ENCODE measurements around the gene MAGI1. TPM values are rescaled to one million over a fixed set of nuclear protein-coding genes. Genes with fewer than 3 reads are reported as not detected.

The MAGI1 gene
- polyA plus RNA-seq, 2 donors: 6.0 to 10.6 TPM

DNA sequence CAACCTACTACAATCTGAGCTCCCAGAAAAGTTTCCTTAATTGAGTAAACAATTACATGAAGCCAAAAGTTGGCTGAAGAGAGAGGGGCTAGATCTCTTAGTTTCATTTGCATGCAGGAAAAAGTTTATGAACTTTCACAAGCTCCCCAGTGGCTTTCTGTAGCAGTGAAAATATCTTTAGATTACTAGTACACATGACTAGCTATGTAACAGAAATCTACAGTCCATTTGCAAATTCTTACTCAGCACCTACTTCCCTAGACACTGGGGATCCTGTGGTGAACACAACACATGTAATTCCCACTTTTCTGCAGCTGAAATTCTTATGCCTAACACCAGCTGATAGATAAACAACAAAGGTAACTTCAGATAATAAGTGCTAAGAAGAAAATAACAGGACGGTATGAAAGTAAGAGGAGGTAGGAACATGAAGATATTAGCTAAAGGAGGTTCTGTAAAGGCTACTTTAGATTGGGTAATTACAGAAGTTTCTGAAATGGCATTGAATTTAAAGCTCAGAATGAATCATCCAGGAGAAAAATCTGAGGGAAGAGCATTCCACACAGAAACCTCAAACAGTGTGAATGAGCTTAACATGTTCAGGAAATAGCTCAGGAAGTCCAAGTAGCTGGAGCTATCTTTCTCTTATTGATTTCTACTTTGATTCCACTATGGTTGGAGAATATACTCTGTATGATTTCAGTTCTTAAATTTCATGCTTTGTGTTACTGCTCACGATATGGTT lies 204.8 kb downstream of the MAGI1 start:
- 54 to 71% methylated on average over 2 of the region's 2 CpGs for WGBS, 2 donors
- Histone ChIP-seq H3K9me3 (ENCODE audit: control insufficient read depth in 2 of 2, insufficient read depth in 1 of 2, low read depth in 1 of 2, low read length in 1 of 2) (no peaks in the 10 kb centered on the region), H3K4me1 (ENCODE audit: control insufficient read depth in 2 of 2, insufficient read depth in 2 of 2, low read length in 1 of 2) (peaks cover 0 to 3% of the 10 kb centered on the region in 2 donors), H3K27me3 (ENCODE audit: control insufficient read depth in 1 of 2, insufficient read depth in 2 of 2, low read length in 2 of 2) (no peaks in the 10 kb centered on the region), H3K36me3 (ENCODE audit: control insufficient read depth in 2 of 2, insufficient read depth in 2 of 2, low read length in 1 of 2) (no peaks in the 10 kb centered on the region), H3K4me3 (ENCODE audit: low read depth in 1 of 2, low read length in 2 of 2) (no peak overlapping the region), H3K27ac (ENCODE audit: low read depth in 2 of 2, low read length in 1 of 2) (no peak overlapping the region)

DNA sequence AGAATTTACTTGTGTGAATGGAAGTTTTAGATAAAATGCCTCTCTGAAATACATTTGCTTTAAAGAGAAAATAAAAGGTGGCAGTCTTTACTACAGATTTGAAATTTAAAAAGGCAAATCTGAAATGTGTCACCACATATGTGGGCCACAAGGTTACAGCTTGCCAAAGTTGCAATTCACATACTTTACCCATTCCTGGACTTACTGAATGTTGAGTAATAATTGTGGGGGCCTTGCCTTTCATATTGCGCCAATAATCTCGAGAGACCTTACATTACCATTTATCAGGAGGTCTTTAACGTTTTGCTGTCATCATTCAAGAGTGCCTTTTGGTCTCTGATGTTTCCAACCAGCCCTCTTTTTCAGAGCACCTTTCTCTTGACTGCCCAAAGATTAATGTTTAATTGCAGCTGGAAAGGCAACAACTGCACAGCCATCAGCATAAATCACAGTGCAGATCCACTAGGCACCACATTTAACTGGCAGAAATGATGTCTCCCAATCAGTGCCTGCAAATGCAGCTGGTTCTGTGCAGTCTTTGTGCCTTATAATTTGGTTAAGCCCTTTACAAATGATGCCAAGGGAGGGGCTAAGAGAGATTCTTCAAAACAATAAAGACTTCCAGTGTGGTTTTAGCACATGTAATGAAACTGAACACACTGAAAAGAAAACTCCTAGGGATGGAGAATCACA lies 206.8 kb downstream of the MAGI1 start:
- Histone ChIP-seq H3K27ac (ENCODE audit: low read depth in 2 of 2, low read length in 1 of 2) (no peak overlapping the region), H3K4me3 (ENCODE audit: low read depth in 1 of 2, low read length in 2 of 2) (no peak overlapping the region), H3K27me3 (ENCODE audit: control insufficient read depth in 1 of 2, insufficient read depth in 2 of 2, low read length in 2 of 2) (no peaks in the 10 kb centered on the region), H3K36me3 (ENCODE audit: control insufficient read depth in 2 of 2, insufficient read depth in 2 of 2, low read length in 1 of 2) (no peaks in the 10 kb centered on the region), H3K4me1 (ENCODE audit: control insufficient read depth in 2 of 2, insufficient read depth in 2 of 2, low read length in 1 of 2) (peaks cover 0 to 3% of the 10 kb centered on the region in 2 donors), H3K9me3 (ENCODE audit: control insufficient read depth in 2 of 2, insufficient read depth in 1 of 2, low read depth in 1 of 2, low read length in 1 of 2) (no peaks in the 10 kb centered on the region)
- WGBS, 2 donors: 30 to 49% methylated on average over 3 of the region's 3 CpGs

DNA sequence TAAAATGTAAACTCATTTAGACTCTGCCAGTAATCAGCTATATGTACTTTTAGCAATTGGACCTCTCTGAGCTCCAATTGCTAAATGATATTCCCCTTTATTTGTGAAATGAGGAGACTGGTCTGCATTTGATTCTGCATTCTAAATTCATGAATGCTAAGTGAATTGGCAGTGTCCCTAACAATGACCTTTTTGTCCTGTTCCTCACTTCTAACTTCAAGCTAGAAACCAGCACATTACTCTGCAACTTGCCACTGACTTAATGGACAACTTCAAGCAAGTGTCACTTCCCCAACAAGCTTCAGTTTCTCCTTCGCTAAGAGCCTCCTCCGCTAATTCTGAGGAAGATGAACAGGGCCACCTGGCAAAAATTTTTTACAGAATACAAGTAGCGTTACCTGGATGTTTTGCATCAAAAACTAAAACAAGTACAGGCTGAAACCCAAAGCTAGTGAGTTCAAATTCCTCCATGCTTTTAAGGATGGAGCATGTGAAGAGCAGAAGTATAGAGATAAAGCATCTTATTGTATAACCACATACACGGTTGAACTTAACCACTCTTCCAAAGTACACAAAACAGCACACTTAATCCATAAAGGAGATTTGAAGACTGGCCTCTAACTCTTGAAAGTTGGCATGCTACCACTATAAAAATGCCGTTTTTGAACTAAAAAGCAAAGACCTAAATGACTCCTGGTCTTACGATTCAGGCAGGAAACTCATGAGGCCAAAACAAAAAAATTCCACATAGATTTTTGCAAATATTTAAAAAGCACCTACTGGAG lies 207.6 kb downstream of the MAGI1 start:
- Histone ChIP-seq H3K4me1 (ENCODE audit: control insufficient read depth in 2 of 2, insufficient read depth in 2 of 2, low read length in 1 of 2) (peaks cover 0 to 3% of the 10 kb centered on the region in 2 donors), H3K27me3 (ENCODE audit: control insufficient read depth in 1 of 2, insufficient read depth in 2 of 2, low read length in 2 of 2) (no peaks in the 10 kb centered on the region)
- 59 to 75% methylated on average over 6 of the region's 6 CpGs for WGBS, 2 donors

DNA sequence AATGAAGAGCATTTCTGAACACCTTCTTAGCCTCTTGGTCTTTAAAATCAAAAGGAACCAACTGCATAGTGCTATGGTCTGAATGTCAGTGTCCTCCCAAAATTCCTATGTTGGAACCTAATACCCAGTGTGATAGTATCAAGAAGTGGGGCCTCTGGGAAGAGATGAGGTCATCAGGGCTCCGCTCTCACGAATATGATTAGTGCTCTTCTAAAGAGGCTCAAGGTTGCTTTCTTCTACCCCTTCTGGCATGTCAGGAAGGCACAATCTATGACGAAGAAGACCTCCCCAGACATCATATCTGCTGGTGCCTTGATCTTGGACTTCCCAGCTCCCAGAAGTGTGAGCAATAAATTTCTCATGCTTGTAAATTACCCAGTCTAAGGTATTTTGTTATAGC lies 209.5 kb downstream of the MAGI1 start:
- Histone ChIP-seq H3K4me1 (ENCODE audit: control insufficient read depth in 2 of 2, insufficient read depth in 2 of 2, low read length in 1 of 2) (peaks cover 0 to 3% of the 10 kb centered on the region in 2 donors), H3K9me3 (ENCODE audit: control insufficient read depth in 2 of 2, insufficient read depth in 1 of 2, low read depth in 1 of 2, low read length in 1 of 2) (no peaks in the 10 kb centered on the region), H3K4me3 (ENCODE audit: low read depth in 1 of 2, low read length in 2 of 2) (no peak overlapping the region), H3K36me3 (ENCODE audit: control insufficient read depth in 2 of 2, insufficient read depth in 2 of 2, low read length in 1 of 2) (no peaks in the 10 kb centered on the region), H3K27me3 (ENCODE audit: control insufficient read depth in 1 of 2, insufficient read depth in 2 of 2, low read length in 2 of 2) (no peaks in the 10 kb centered on the region), H3K27ac (ENCODE audit: low read depth in 2 of 2, low read length in 1 of 2) (no peak overlapping the region)
- WGBS, 2 donors: 94 to 96% methylated on average over 3 of the region's 3 CpGs

More for the DNA sequence above, 207.6 kb downstream of the MAGI1 start:
- Histone ChIP-seq H3K9me3 (ENCODE audit: control insufficient read depth in 2 of 2, insufficient read depth in 1 of 2, low read depth in 1 of 2, low read length in 1 of 2) (no peaks in the 10 kb centered on the region), H3K4me3 (ENCODE audit: low read depth in 1 of 2, low read length in 2 of 2) (no peak overlapping the region), H3K36me3 (ENCODE audit: control insufficient read depth in 2 of 2, insufficient read depth in 2 of 2, low read length in 1 of 2) (no peaks in the 10 kb centered on the region), H3K27ac (ENCODE audit: low read depth in 2 of 2, low read length in 1 of 2) (no peak overlapping the region)

DNA sequence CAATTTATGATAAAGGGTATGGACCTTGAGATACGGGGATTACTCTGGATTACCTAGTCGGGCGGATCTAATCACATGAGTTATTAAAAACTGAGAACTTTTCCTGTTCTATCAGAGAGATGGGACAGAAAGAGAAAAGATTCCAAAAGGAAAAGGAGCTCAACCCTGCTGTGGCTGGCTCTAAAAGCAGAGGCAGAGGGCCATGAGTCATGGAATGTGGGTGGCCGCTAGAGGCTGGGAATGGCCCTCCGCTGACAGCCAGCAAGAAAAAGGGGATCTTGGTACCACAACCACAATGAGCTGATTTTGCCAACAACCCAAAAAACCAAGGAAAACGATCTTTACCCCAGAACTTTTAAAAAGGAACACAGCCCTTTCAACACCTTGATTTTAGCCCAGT lies 210.0 kb downstream of the MAGI1 start:
- Histone ChIP-seq H3K9me3 (ENCODE audit: control insufficient read depth in 2 of 2, insufficient read depth in 1 of 2, low read depth in 1 of 2, low read length in 1 of 2) (no peaks in the 10 kb centered on the region), H3K27ac (ENCODE audit: low read depth in 2 of 2, low read length in 1 of 2) (no peak overlapping the region), H3K4me1 (ENCODE audit: control insufficient read depth in 2 of 2, insufficient read depth in 2 of 2, low read length in 1 of 2) (peaks cover 0 to 3% of the 10 kb centered on the region in 2 donors), H3K36me3 (ENCODE audit: control insufficient read depth in 2 of 2, insufficient read depth in 2 of 2, low read length in 1 of 2) (no peaks in the 10 kb centered on the region), H3K27me3 (ENCODE audit: control insufficient read depth in 1 of 2, insufficient read depth in 2 of 2, low read length in 2 of 2) (no peaks in the 10 kb centered on the region), H3K4me3 (ENCODE audit: low read depth in 1 of 2, low read length in 2 of 2) (no peak overlapping the region)
- 73 to 80% methylated on average over 6 of the region's 6 CpGs for whole genome bisulfite sequencing, 2 donors

DNA sequence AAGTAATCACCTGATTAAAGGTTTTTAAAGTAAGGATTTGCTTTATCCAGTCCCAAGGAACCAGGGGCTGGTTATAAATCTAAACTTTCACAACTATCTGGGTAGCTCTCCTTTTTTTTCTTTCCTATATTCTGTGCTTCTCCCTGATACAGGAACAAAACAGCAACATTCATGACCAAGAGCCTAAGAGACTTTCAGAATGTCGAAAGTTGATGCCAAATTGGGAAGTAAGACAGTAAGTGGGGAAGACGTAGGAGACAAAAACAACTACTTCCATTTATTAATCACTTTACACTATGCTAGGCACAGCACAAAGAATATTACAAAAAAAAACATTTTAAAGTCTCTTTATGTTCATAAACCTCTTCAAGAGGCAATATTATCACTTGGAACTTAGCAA lies 211.6 kb downstream of the MAGI1 start:
- Histone ChIP-seq H3K27me3 (ENCODE audit: control insufficient read depth in 1 of 2, insufficient read depth in 2 of 2, low read length in 2 of 2) (no peaks in the 10 kb centered on the region), H3K36me3 (ENCODE audit: control insufficient read depth in 2 of 2, insufficient read depth in 2 of 2, low read length in 1 of 2) (no peaks in the 10 kb centered on the region), H3K9me3 (ENCODE audit: control insufficient read depth in 2 of 2, insufficient read depth in 1 of 2, low read depth in 1 of 2, low read length in 1 of 2) (no peaks in the 10 kb centered on the region), H3K27ac (ENCODE audit: low read depth in 2 of 2, low read length in 1 of 2) (no peak overlapping the region), H3K4me3 (ENCODE audit: low read depth in 1 of 2, low read length in 2 of 2) (no peak overlapping the region), H3K4me1 (ENCODE audit: control insufficient read depth in 2 of 2, insufficient read depth in 2 of 2, low read length in 1 of 2) (peaks cover 0 to 2% of the 10 kb centered on the region in 2 donors)
- WGBS, 2 donors: 74 to 76% methylated on average over 2 of the region's 2 CpGs

DNA sequence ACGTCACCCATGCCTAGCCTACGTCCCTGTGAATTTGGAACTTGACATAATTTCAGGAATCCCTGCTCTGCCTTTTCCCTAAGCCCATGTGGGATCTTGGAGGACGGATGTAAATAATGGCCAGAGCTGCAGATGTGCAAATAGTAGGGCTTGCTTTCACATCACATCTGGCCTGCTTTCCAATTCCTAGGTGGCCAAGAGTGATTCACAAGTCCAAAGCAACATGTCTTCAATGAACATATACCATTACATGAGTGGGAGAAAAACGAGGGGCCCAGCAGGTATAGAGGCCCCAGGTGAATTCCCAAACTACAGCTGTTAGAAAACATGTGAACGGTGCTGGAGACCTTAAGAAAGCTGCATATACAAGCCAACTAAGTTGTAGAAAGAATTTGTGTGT lies 214.6 kb downstream of the MAGI1 start:
- no peaks in the 10 kb centered on the region for H3K9me3 ChIP-seq (ENCODE audit: control insufficient read depth in 2 of 2, insufficient read depth in 1 of 2, low read depth in 1 of 2, low read length in 1 of 2)
- WGBS, 2 donors: 61 to 68% methylated on average over 5 of the region's 5 CpGs
- no peak overlapping the region for H3K4me3 ChIP-seq (ENCODE audit: low read depth in 1 of 2, low read length in 2 of 2)
- H3K27me3 ChIP-seq (ENCODE audit: control insufficient read depth in 1 of 2, insufficient read depth in 2 of 2, low read length in 2 of 2): no peaks in the 10 kb centered on the region
- H3K4me1 ChIP-seq (ENCODE audit: control insufficient read depth in 2 of 2, insufficient read depth in 2 of 2, low read length in 1 of 2): no peaks in the 10 kb centered on the region
- no peak overlapping the region for H3K27ac ChIP-seq (ENCODE audit: low read depth in 2 of 2, low read length in 1 of 2)
- H3K36me3 ChIP-seq (ENCODE audit: control insufficient read depth in 2 of 2, insufficient read depth in 2 of 2, low read length in 1 of 2): no peaks in the 10 kb centered on the region

DNA sequence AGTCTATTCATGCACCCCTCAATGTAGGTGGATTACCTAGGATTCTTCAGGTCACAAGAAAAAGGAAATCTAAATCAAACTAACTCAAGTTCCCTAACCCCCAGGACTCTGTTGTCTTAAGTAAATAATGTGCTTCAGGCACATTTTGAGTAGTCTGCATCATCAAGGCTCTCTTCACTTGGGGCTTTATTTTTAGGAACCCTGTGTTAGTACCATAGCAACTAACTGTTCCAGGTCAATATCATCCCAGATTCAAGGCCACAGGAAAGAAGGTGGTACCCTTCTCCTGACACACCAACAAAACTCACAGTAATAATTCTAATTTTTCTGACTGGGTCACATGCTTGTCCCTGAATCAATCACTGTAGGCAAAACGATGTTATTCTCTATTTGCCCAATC lies 218.1 kb downstream of the MAGI1 start:
- Histone ChIP-seq H3K9me3 (ENCODE audit: control insufficient read depth in 2 of 2, insufficient read depth in 1 of 2, low read depth in 1 of 2, low read length in 1 of 2) (no peaks in the 10 kb centered on the region), H3K27me3 (ENCODE audit: control insufficient read depth in 1 of 2, insufficient read depth in 2 of 2, low read length in 2 of 2) (no peaks in the 10 kb centered on the region), H3K27ac (ENCODE audit: low read depth in 2 of 2, low read length in 1 of 2) (no peak overlapping the region), H3K4me3 (ENCODE audit: low read depth in 1 of 2, low read length in 2 of 2) (no peak overlapping the region), H3K36me3 (ENCODE audit: control insufficient read depth in 2 of 2, insufficient read depth in 2 of 2, low read length in 1 of 2) (no peaks in the 10 kb centered on the region), H3K4me1 (ENCODE audit: control insufficient read depth in 2 of 2, insufficient read depth in 2 of 2, low read length in 1 of 2) (no peaks in the 10 kb centered on the region)
- WGBS, 2 donors: 50 to 73% methylated on average over 1 of the region's 1 CpG

DNA sequence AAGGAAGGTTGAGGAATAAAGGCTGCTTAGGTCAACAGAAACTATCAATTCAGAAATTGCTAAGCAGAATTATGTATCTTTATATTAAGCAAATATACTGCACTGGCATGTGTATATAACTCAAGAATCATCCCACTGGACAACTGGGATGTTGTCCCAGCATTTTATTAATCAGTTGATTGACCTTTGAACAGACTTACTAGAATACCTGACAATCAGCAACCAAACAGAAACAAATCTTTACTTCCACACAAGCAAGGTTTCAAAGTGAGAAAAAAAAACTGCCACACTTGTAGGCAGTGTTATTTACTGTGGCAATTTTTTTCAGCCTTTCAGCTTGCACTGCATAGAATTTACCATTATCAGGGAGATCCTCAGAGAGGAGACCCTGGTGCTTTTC lies 218.8 kb downstream of the MAGI1 start:
- Histone ChIP-seq H3K4me3 (ENCODE audit: low read depth in 1 of 2, low read length in 2 of 2) (no peak overlapping the region), H3K27me3 (ENCODE audit: control insufficient read depth in 1 of 2, insufficient read depth in 2 of 2, low read length in 2 of 2) (no peaks in the 10 kb centered on the region), H3K27ac (ENCODE audit: low read depth in 2 of 2, low read length in 1 of 2) (no peak overlapping the region), H3K9me3 (ENCODE audit: control insufficient read depth in 2 of 2, insufficient read depth in 1 of 2, low read depth in 1 of 2, low read length in 1 of 2) (no peaks in the 10 kb centered on the region), H3K36me3 (ENCODE audit: control insufficient read depth in 2 of 2, insufficient read depth in 2 of 2, low read length in 1 of 2) (no peaks in the 10 kb centered on the region), H3K4me1 (ENCODE audit: control insufficient read depth in 2 of 2, insufficient read depth in 2 of 2, low read length in 1 of 2) (no peaks in the 10 kb centered on the region)
